Posterior vena cava (tissue), 2 donors: Measurements from ENCODE around the gene IFT74. TPM values are rescaled to one million over a fixed set of nuclear protein-coding genes. Genes with fewer than 3 reads are reported as not detected.

Experiments
- DNase-seq: peaks from one replicate; pipeline ENCODE4 v3.0.0-alpha.2; 2020; ENCODE audit warnings: low spot score
- intact Hi-C, 2 donors: fragments of 100-400 bp; cut with DNase I; formaldehyde crosslinking; loops; one replicate each; pipeline versions ENCODE4 v1.14.1 to v1.14.2; 2022 to 2023
- long read RNA-seq, 2 donors: library from polyadenylated mRNA; unstranded; transcript quantifications; one replicate each; pipeline ENCODE4 v2.0.0, GENCODE V29; 2020 to 2021
- total RNA-seq, 2 donors: library from RNA; stranded (reverse); fragmentation: NEBNext Ultra II Directional; extraction: Animal tissue kit (Norgen Biotek cat#: 25700); gene quantifications; one replicate each; pipeline ENCODE4 v1.2.1, GENCODE V29; 2021
- donor health status: DM: yes; HTN: yes; CAD: no.
- donor health status: DM: yes; HTN: yes; CAD: no.

Gene IFT74
- 10 to 100 TPM; 11.0 to 12.4 TPM for total RNA-seq
- long read RNA-seq, donor 1, partial matches to known transcripts = 1 of 3 reads
- long read RNA-seq, donor 1, other reads (novel, unspliced or antisense) = 2 of 3 reads
- long read RNA-seq, donor 2, partial matches to known transcripts = 9 of 14 reads
- long read RNA-seq, donor 2, other reads (novel, unspliced or antisense) = 1 of 14 reads

DNA sequence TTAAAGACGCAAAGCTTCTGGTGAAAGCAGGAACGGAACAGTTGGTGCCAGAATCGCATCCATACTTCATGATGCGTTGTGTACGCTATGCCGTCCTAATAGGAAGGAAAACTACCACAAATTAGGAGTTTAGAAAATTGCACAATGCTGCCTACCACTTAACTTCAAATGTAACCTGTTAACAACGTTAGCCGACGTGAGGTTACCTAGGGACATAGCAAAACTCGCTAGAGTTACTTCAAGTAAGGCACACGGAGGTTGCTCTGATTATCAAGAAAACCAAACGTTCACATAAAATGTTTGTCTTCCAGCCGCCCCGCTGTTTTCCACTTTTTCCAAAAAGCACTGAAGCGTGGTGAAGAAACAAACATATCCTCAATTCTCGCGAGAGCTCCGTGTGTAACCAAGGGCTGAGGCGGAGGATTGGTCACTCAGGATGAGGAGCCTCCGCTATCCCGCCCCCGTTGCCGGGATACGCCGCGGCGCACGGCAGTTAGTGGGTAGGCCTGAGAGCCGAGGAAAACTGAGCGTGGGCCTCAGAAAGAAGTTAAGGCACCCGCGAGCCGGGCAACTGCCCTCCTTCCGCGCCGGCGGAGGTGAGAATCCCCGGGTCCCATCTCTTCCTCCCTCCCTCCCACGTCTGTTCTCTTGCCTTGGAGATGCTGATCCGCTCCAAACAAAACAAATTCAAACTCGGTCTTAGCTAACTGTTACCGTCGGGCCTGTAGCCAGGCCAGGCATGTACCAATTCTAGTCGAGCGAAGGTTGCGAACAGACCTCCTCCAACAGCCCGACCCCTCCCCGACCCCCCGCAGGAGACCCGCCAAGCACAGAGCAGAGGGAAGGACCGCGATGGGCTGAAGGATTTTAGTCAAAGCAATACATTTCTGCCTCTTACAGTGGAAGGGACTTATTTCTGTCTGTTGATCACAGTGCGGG lies at the start of gene IFT74:
TSS of gene IFT74 (plus strand) at position 492 of the 939 bp plus-strand sequence. CDS start 5,556 bp downstream, outside the sequence.
- intact Hi-C loops = no loop called here
- DNase-seq = peak; percentile 99

DNA sequence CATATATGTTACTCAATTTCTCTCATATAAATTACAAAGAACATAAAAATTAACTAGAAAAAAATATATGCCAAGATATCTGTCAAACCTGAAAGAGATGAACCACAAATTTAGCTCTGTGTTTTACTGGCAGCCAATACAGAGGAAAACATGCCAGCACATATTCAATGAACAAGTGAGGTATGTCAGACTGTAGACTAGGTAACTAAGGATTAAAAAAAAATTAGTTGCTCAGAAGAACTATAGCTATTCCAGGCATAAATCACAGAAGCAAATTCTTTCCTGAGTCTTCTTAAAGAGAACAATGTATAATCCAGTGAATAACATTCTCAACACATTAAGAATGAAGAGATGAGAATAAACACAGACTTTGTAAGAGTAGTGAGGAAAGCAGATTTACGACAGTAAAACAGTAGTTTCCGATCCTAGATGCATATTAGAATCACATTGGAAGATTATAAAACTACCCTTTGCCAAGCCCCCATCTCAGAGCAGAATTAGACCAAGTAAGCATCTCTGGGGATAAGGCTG lies 43.0 kb upstream of the IFT74 start:
- intact Hi-C loops = no loop called here

GRCh38 chr9:26919698-26920097 lies 36.5 kb upstream of the IFT74 start:
- DNase-seq = no peak
- intact Hi-C loops = no loop called here

More for the DNA sequence above, 43.0 kb upstream of the IFT74 start:
- no peak for DNase-seq

GRCh38 chr9:26925609-26926008 lies 30.6 kb upstream of the IFT74 start:
- intact Hi-C loops = no loop called here
- DNase-seq = no peak

- intact Hi-C loops = no loop called here
Observed at GRCh38 chr9:26928902-26929495, 27.2 kb upstream of the IFT74 start.

DNA sequence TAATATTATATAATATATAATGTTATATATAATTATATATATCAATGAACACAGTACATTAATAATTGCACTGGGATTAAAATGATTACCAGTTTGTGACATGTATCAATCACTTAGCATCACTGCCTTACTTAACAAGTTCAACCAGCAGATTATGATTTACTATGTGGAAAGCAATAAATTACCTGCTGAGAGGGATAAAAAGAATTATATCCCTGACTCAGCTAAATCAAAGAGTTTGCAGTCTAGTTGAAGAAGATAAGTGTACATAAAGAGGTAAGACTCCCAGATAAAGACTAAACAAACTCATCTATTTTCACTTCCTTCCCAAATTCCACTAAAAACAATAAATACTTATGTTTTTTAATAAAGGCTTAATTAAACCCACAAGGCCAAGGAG lies 20.4 kb upstream of the IFT74 start:
- intact Hi-C loops = no loop called here
- DNase-seq = no peak

More at GRCh38 chr9:26928902-26929495, 27.2 kb upstream of the IFT74 start:
- DNase-seq = no peak

- DNase-seq = no peak
- intact Hi-C loops = no loop called here
Observed at GRCh38 chr9:26937816-26938371, 18.3 kb upstream of the IFT74 start.

- DNase-seq = no peak
- intact Hi-C loops = no loop called here
Observed at GRCh38 chr9:26939955-26940711, 16.1 kb upstream of the IFT74 start.

- no peak for DNase-seq
- intact Hi-C loops = no loop called here
Observed at GRCh38 chr9:26940779-26941178, 15.4 kb upstream of the IFT74 start.

GRCh38 chr9:26945591-26945990 lies 10.6 kb upstream of the IFT74 start:
- no peak for DNase-seq
- intact Hi-C loops = loop anchor here in 1 of 2 donors (5.0 kb wide), 1 partner anchor 53 kb away; the partner anchor contains the start of gene CAAP1

GRCh38 chr9:26946753-26947727 lies 9.2 kb upstream of the IFT74 start, which contains the start of gene PLAA:
Gene PLAA (minus strand): TSS chr9:26947242. CDS start chr9:26947045, 197 bp downstream.
- DNase-seq = peak; percentile 97
- intact Hi-C loops = loop anchor here in 1 of 2 donors (5.0 kb wide), 1 partner anchor 55 kb away; the partner anchor contains the start of gene CAAP1

DNA sequence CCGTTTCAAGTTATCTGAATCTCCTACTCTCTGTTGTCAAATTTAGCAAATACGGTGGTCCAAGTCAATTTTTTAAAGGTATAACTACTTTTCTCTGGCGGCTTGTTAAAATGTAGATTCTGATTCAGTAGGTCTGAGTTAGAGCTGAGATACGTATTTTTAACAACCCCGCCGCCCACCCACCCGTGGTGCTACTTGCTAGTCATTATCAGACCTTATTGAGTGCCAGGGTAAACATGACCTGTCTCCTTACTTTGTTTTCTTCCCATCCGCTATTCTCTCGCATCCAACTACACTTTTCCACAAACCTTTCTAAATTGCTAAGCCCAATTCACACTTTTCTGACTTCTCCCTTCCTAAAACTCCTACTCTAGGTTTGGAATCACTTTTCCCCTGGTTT lies 8.5 kb upstream of the IFT74 start:
- no peak for DNase-seq
- intact Hi-C loops = loop anchor here in 1 of 2 donors (5.0 kb wide), 1 partner anchor 55 kb away; the partner anchor contains the start of gene CAAP1

- DNase-seq = no peak
- intact Hi-C loops = loop anchor here in 1 of 2 donors (5.0 kb wide), 1 partner anchor 57 kb away; the partner anchor contains the start of gene CAAP1
Observed at GRCh38 chr9:26949637-26950069, 6.6 kb upstream of the IFT74 start.

DNA sequence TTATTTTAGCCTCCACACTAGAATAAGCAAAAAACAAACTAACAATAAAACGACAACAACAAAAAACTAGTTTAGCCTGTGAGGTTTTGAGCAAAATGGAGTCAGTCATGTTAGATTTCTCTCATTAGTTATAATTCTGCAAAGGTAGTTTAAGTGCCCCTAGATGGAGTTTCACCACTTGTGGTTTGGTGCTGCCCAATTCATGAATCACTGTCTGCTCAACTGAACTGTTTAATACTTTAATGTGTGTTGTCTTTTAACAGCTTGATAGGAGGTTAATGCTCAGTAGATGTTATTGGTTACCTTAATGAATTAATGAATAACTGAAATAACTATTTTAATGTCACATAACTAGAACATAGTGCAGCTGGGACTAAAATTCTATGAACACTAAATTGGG lies 5.7 kb upstream of the IFT74 start:
- no peak for DNase-seq
- intact Hi-C loops = no loop called here

DNA sequence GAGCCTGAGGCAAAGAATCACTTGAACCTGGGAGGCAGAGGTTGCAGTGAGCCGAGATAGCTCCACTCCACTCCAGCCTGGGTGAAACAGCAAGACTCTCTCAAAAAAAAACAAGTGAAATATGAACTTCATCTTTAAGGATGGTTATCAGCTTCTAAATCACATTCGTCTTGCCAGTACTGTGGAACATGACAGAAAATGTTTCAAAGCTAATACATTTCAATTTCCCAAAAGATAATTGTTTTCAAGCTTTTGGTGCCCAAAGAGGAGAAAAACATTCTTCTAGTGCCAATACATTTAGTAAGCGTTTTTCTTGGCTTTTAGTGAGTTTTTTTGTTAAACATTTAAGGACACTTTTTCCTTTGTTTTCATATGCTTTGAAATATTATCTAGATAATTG lies 4.4 kb upstream of the IFT74 start:
- intact Hi-C loops = no loop called here
- no peak for DNase-seq

DNA sequence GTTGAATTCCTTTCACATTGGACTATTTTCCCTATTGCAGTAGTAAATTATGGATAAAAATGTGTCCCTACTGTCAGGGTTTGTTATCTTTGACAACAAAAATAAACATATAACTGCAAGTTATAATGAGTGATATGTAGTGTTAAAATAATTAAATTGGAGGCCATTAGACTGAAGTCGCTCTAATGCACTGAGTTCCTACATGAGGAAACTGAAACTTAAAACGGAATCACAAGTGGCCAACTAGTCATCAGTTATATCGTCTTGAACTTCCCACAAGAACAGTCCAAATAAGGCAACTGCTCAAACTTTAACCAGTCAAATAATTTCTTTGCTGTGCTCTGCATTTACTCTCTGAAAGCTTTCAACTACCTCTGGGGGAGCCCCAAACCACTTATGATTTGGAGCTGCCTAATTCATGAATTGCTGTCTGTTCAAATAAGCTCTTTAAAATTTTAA lies 2.1 kb upstream of the IFT74 start:
- intact Hi-C loops = no loop called here
- DNase-seq = no peak

DNA sequence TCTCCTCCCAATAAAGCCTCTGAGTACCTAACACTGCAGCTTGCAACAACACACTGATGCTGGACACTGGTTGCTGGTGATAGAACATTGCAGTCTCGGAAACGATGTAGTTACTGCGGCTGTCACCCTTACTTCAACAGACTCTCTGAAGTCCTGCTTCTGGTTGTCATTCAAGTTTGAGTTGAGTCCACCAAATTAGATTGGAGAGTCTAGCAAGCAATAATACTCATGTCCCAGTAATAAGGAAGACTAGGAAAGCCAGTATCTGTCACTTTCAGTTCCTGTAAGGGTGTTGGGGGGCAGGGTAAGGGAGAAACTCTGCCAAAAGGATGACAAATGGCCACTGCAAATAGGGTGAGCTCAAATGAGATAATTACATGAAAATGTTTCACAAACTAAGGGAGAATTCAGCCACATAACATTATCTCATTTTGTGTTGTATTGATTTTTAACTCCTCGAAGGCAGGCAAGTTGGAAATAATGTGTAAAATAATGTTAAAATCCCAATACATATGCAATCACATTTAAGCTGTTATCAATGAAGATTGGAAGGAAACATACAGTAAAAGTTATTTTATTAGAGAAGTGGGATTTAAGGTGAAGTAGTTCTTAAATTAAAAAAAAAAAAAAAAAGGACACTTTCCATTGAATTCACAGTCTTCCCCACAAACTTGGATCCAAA lies 849 bp upstream of the IFT74 start:
- no peak for DNase-seq
- intact Hi-C loops = no loop called here
